ENCODE measurements around the gene EIF4E1B. TPM values are rescaled to one million over a fixed set of nuclear protein-coding genes. Genes with fewer than 3 reads are reported as not detected.

EIF4E1B gene
- total and polyA plus RNA-seq, 2 experiments from 2014 or later, result 0.17 TPM; not detected in 1

DNA sequence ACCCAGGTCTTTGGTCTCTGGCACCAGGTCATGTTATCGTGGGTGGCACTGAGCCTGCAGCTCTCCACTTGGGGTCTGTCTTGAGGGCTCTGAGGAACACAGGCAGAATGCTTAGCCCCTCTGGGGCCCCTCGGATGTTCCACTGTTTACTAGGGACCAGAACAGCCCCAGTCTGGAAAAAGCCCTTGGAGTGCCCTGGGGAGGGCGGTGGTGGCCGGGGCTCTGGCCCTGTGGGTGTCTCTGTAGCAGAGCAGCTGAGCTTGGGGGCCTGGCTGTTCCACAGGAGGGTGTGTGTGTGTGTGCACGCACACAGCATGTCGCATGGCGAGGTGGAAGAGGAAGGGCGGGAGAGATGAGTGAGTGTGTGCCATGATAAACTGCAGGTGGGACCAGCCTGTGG, 35.9 kb upstream of the EIF4E1B start:
- peaks cover 26% of the 10 kb centered on the region for H3K27me3 Mint-ChIP-seq (ENCODE audit: insufficient read depth, low read depth, poor library complexity)
- Histone ChIP-seq H3K27ac (ENCODE audit: low read depth) (no peak overlapping the region), H3K27me3 (ENCODE audit: insufficient read depth) (peaks cover 16% of the 10 kb centered on the region), H3F3A (replicated peaks; ENCODE audit: low read depth) (peaks cover 3% of the 10 kb centered on the region; the same call in 1 of the 2 replicates), H3K4me2 (no peak overlapping the region), H3K9me2 (ENCODE audit: insufficient read depth) (peaks cover 9% of the 10 kb centered on the region), H3K4me1 (ENCODE audit: insufficient read depth) (no peaks in the 10 kb centered on the region), H3K79me2 (replicated peaks; ENCODE audit: insufficient read depth) (no peaks in the 10 kb centered on the region), H3K4me3 (no peak overlapping the region), H4K20me1 (replicated peaks; ENCODE audit: insufficient read depth) (no peaks in the 10 kb centered on the region), H3K36me3 (ENCODE audit: insufficient read depth) (no peaks in the 10 kb centered on the region), H2AFZ (no peak overlapping the region)
- peaks cover 16% of the 10 kb centered on the region for H3K9me3 Mint-ChIP-seq
- no peak overlapping the region for H3K27ac Mint-ChIP-seq
- ATAC-seq, result no peak
- no peaks in the 10 kb centered on the region; the same call in 2 of the 3 replicates for H3K4me1 Mint-ChIP-seq
- DNase-seq (ENCODE audit: low spot score), result no peak
- TF ChIP-seq JUNB (IDR thresholded peaks at IDR 0.05; ENCODE audit: unreplicated experiment), result no peak
- no peak overlapping the region for H3K4me3 Mint-ChIP-seq
- H3K36me3 Mint-ChIP-seq (ENCODE audit: low read depth), result peaks cover 18% of the 10 kb centered on the region

GRCh38 chr5:176595386-176595943, 35.0 kb upstream of the EIF4E1B start:
- H3K4me2 ChIP-seq, result no peak overlapping the region
- H3K4me1 ChIP-seq (ENCODE audit: insufficient read depth), result no peaks in the 10 kb centered on the region
- no peaks in the 10 kb centered on the region for H3K79me2 ChIP-seq (replicated peaks; ENCODE audit: insufficient read depth)
- Mint-ChIP-seq H3K4me1 (no peaks in the 10 kb centered on the region; the same call in 2 of the 3 replicates), H3K36me3 (ENCODE audit: low read depth) (peaks cover 24% of the 10 kb centered on the region), H3K27ac (no peak overlapping the region), H3K9me3 (peaks cover 13% of the 10 kb centered on the region), H3K4me3 (no peak overlapping the region), H3K27me3 (ENCODE audit: insufficient read depth, low read depth, poor library complexity) (peaks cover 22% of the 10 kb centered on the region)
- H4K20me1 ChIP-seq (replicated peaks; ENCODE audit: insufficient read depth), result no peaks in the 10 kb centered on the region
- ATAC-seq, result no peak
- H3K4me3 ChIP-seq, result no peak overlapping the region
- H3K27me3 ChIP-seq (ENCODE audit: insufficient read depth), result peaks cover 16% of the 10 kb centered on the region
- no peaks in the 10 kb centered on the region for H3K36me3 ChIP-seq (ENCODE audit: insufficient read depth)
- peaks cover 9% of the 10 kb centered on the region for H3K9me2 ChIP-seq (ENCODE audit: insufficient read depth)
- H2AFZ ChIP-seq, result no peak overlapping the region
- TF ChIP-seq CTCF (conservative IDR thresholded peaks at IDR 0.05; ENCODE audit: low read depth in 2 of 2) (no peak), REST (IDR thresholded peaks at IDR 0.05; ENCODE audit: unreplicated experiment) (no peak), POLR2AphosphoS5 (IDR thresholded peaks at IDR 0.05; ENCODE audit: low read depth) (no peak), EZH2 (IDR thresholded peaks at IDR 0.05; ENCODE audit: low read depth, unreplicated experiment) (no peak), JUNB (IDR thresholded peaks at IDR 0.05; ENCODE audit: unreplicated experiment) (no peak), NANOG (IDR thresholded peaks at IDR 0.05; ENCODE audit: borderline replicate concordance) (no peak), ZNF114 (CRISPR knock-in tag; IDR thresholded peaks at IDR 0.05) (no peak), ZNF462 (CRISPR knock-in tag; IDR thresholded peaks at IDR 0.05) (no peak)
- TF ChIP-seq, protein P1, sequence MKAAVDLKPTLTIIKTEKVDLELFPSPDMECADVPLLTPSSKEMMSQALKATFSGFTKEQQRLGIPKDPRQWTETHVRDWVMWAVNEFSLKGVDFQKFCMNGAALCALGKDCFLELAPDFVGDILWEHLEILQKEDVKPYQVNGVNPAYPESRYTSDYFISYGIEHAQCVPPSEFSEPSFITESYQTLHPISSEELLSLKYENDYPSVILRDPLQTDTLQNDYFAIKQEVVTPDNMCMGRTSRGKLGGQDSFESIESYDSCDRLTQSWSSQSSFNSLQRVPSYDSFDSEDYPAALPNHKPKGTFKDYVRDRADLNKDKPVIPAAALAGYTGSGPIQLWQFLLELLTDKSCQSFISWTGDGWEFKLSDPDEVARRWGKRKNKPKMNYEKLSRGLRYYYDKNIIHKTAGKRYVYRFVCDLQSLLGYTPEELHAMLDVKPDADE (IDR thresholded peaks at IDR 0.05), result no peak
- H3K27ac ChIP-seq (ENCODE audit: low read depth), result no peak overlapping the region
- DNase-seq (ENCODE audit: low spot score), result no peak
- peaks cover 3% of the 10 kb centered on the region; the same call in 1 of the 2 replicates for H3F3A ChIP-seq (replicated peaks; ENCODE audit: low read depth)
